Breast epithelium (tissue), 3 donors: Measurements from ENCODE around the gene REEP3.

Source experiments
- POLR2A ChIP-seq: fragments of 450-650 bp; IDR thresholded peaks from one replicate; pipeline ENCODE4 v1.6.1; 2016; ENCODE audit warnings: antibody characterized with exemption, mild to moderate bottlenecking, moderate library complexity
- POLR2AphosphoS5 ChIP-seq, 3 donors: sonication (generic); formaldehyde crosslinking; IDR thresholded peaks; one replicate each; pipeline ENCODE4 v1.6.1; 2017; ENCODE audit warnings: antibody characterized with exemption in 3 of 3
- TF ChIP-seq, protein P1 (sequence below), 3 donors: fragments of 450-650 bp; IDR thresholded peaks; one replicate each; pipeline ENCODE4 v1.5.1; 2016 to 2017; ENCODE audit warnings: antibody characterized with exemption in 3 of 3, mild to moderate bottlenecking in 3 of 3, moderate library complexity in 3 of 3

DNA sequence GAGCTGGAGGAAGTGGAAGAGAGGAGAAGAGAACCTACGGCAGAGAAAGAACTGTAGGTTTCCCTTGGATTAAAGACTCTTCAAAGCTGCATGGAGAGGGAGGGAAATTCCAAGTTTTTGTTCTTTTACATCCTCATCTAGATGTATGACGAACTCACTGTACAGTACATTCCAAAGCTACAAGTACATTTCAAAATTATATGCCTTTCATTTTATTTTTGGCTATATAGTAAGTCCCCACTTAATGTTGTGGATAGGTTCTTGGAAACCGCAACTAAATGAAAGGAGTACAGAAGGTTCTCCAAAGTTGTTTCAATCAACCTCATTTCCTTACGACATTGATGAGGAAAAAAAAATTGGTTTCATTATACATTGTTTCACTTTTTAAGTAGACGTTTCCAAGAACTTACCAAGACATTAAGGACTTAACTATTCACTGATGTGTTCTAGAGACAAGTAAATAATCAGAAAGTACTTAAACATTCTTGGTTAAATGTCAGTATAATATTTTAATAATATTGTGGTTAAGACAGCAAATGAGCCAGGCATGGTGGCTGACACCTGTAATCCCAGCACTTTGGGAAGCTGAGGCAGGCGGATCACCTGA lies 39.3 kb upstream of the REEP3 start:
- TF ChIP-seq, protein P1, sequence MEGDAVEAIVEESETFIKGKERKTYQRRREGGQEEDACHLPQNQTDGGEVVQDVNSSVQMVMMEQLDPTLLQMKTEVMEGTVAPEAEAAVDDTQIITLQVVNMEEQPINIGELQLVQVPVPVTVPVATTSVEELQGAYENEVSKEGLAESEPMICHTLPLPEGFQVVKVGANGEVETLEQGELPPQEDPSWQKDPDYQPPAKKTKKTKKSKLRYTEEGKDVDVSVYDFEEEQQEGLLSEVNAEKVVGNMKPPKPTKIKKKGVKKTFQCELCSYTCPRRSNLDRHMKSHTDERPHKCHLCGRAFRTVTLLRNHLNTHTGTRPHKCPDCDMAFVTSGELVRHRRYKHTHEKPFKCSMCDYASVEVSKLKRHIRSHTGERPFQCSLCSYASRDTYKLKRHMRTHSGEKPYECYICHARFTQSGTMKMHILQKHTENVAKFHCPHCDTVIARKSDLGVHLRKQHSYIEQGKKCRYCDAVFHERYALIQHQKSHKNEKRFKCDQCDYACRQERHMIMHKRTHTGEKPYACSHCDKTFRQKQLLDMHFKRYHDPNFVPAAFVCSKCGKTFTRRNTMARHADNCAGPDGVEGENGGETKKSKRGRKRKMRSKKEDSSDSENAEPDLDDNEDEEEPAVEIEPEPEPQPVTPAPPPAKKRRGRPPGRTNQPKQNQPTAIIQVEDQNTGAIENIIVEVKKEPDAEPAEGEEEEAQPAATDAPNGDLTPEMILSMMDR (IDR thresholded peaks at IDR 0.05): no peak
- no peak for TF ChIP-seq POLR2AphosphoS5 (IDR thresholded peaks at IDR 0.05)
- TF ChIP-seq POLR2A: no peak
